COLO829 (cell line): Measurements from ENCODE around the gene CFAP99.
"Not testable (repeated sequence)": the region's sequence is repeated elsewhere in the genome, so short reads cannot be mapped to it uniquely, and the experiment has no call there.

ENCODE experiments used
- DNase-seq: peaks from one replicate; pipeline ENCODE4 v3.0.0; 2012; ENCODE audit warnings: low spot score

The CFAP99 gene

DNA sequence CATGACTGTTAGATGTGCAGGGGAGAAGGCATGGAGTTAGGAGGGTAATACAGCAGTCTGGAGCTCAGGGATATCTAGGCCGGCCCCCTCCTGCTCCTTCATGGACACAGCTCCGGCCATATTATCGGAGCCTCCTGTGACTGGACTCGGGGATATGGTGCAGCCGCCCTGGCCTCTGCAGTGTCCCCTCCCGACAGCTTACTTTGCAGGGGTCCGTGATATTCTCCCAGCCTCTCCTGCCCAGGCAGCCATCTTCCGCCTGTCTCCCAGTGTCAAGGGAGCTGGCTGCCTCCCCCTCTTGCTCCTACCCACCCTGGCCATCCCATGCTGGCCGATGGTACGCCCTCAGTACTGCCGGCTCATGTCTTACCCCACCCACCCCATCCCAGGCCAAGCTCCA, 30.3 kb downstream of the CFAP99 start:
- DNase-seq, result no peak

DNA sequence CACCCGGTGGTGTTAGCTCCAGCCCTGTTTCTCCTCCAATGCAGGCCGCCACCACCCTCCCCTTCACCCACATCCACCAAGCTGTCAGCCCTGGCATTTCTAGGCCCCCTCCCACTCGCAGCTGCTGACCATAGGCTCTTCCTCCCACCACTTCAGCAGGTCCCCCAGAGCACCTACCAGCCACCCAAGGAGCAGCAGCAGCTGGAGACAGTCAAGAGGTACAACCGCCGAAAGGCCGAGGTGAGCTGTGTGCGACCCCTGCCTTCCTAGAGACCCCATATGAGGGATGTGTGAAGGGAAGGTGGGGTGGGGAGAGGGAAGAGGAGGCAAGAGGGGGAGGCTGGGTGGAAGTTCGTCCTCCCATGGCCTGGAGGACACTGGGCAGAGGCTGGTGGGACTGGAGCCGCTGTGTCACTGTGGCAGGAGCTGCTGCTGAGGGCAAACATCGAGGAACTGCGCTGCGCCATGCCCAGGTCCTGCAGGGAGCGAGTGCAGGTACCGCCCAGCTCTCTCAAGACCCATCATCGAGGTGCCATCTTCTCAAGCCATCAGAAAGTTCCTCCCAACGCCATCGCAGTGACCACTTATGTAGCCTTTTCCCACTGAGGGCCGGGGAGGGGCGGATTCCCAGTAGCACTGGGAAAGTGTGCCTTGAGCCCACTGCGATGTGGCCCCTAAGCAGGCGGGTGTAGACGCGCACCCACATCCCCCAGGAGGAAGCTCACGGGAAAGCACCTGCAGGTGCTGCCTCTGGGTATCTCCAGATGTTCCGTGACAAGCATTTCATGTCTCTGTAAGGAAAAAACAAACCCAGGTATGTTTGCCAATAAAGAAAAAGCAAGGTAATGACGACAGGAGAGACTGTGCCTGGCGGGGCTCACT, 31.0 kb downstream of the CFAP99 start:
- no peak for DNase-seq

DNA sequence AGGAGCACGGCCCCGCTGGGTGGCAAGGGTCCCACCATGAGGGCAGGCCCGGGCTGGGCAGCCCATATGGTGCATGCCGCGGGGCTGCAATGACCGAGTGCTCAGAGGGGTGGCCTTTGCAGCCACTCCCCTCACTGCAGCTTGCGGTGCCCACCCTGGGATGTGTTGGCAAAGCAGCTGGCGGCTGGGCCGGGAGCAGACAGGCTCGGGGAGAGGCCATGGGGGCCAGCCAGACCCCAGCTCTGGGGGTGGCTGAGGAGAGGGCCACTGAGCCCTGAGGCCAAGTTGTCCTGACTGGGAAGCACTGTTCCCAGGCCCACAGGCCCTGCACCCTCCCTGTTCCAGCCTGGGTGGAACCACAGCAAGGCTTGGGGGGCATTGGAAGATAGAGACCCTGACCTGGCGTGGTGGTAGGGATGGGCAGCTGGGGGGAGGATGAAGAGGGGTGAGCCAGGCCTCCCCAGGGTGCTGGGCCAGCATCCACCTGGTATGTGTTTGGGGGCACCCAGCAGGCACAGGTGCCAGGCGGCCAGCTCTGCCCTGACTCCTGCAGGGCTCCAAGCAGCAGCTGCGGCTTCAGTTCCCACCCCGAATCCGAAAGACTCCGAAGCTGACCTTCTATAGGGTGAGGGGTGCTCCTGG, 31.8 kb downstream of the CFAP99 start:
- no peak for DNase-seq

DNA sequence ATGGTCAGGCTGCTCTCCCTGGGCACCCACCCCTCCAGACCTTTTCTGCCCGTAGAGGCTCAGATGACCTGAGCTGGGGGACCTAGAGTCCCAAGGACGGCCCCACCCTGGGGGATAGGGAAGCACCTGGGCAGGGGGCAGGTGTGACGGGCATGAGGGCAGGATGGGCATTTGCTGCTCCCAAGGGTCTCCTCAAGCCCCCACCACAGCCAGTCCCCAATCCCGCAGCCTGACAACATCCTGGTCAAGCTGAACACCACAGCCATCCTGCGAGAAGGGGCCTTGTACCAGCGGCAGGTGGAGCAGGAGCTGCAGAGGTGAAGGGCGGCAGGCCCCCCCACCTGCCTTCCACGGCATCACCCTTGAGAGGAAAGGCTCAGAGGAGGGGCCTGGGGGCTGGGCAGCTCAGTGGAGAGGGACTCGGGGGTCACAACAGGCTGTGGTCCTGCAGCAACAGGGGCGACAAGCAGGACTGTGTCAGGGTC, 32.3 kb downstream of the CFAP99 start:
- DNase-seq, result no peak

DNA sequence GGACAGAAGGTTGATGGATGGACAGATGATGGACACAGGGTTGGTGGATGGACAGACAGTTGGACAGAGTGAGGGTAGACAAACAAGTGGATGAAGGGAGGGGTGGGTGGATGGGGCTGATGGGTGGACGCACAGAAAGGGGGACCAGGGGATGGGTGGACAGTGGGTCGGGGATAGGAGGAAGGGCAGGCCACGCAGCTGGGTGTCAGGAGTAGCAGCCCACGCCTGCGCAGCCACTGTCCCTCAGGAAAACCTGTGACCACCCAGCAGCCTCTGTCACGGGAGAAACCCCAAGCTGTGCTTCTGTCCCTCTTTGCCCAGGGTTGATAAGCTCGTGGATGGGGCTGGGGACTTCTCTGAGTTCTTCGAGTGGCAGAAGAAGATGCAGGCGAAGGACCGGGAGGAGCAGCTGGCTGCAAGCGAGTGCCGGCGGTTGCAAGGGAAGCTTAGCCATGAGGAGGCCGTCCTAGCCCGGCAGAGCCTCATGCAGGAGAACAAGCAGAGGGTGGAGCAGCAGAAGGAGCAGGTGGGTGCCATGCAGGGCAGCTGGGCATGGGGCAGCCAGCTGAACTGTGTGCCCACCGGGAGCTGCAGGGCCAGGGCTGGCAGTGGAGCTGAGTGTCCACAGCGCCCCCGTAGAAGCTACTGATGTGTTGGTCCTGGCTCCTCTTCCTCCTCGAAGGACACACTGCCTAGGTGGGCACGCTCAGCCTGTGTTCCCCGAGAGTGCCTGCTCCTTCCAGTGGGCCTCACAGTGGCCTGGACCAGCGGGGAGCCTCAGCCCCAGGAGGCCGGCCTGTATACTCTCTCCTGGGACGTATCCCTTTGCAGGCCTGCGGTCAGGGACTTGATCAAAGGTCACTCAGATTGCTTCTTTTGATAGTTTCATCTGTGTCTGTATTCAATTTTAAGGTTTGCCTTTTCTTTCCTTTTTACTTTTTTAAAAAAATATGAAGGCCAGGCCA, 33.3 kb downstream of the CFAP99 start:
- no peak for DNase-seq

DNA sequence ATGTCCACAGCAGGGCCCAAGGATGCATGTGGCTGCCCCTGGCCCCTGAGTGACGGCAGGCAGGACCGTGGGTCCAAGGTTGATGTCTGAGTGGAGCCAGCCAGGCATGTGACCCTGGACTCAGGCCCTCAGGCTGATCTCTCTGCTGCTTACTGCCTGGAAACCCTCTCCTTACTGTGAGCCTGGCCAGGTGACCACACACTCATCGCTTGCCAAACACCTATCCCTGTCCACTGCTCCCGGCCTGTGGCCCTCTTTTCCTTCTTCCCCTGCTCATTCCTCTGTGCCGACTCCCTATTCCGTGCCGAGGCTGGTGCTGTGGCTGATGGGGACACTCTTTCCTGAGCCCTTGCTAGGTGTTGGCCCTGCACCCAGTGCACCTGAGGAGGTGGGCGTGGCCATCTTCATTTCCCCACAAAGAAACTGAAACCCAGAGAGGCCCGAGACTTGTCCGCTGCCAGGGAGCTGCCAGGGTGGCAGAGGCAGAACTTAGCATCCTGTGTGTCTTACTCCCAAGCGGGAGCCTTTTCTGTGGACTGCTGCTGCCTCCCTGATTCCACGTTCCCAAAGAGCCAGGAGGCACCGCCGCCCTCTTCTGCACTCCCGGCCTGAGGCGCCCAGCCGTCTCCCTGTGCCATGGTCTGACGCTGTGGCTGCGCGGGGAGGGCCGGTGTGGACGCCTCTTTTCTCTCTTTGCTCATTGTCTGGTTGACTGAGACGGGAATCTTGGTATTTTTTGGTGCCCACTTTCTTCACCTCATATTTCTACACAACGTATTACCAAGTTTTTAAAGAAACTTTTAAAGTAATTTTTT, 38.9 kb downstream of the CFAP99 start:
- DNase-seq, result no peak

DNA sequence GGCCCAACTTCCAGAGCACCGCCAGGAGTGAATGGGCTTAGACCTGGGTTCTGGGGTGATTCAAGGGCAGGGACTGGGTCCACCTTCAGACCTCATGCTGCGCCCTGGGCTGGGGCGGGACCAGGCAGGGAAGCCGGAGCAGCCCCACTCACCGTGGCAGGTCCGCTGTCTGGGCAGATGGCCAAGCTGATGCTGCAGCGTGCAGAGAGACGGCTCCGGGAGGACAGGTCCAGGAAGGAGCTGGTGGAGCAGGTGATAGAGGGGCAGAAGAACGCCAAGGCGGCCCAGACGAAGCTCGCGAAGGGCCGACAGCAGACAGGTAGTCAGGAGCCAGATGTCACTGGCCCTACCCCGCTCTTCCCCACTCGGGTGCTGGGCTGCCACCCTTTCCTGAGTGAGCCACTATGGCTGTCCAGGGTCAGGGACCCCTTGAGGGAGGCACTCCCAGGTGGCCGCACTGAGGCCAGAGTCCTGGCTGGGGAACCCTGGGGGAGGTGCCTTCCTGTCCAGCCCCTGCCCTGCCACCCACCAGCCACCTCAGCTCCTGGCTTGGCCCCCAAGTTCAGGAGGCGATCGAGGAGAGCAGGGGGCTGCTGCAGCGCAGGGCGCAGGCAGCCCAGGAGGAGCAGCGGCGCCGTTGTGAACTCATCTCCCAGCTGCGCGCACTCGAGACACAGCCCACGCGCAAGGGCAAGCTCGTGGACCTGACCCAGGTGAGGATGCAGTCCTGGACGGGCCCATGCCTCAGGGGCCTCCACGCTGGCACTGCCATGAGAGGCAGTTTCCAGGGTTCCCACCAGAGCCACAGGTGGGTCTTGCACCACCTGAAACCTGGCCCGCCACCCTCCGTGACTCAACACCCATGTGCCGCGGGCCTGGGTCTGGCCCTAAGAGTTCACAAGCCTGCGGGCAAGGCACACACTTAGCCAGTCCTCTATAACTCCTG, 40.1 kb downstream of the CFAP99 start:
- DNase-seq, result no peak

DNA sequence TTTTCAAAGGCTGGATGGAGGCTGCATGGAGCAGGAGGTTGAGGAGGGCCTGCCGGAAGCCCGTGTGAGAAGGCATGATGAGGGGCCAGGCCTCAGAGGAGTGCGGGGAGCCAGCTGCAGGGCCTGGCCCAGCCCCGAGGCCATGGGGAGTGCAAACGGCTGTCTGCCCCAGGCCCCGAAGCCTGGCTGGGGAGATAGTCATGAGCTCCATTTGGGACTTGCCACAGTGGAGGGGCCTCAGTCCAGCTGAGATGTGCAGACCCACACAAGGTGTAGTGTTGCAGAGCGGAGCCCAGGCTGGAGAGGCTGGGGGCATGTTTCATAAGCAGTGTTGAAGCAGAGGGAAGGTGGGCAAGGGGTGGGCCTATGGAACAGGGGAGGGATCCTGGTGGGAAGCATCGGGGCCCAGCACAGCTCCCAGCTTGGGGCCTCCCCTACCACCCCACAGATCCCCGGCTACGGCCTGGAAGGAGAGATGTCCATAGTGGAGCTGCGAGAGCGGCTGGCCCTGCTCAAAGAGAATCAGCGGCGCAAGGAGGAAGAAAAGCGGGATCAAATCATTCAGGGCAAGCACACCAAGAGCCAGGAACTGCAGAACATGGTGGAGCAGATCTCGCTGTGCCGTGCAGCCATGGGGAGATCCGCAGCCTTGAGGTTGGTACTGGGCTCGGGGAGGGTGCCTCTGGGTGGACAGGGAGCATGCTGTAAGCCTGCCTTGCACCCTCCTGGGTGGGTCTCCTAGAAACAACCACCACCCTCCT, 41.0 kb downstream of the CFAP99 start:
- DNase-seq, result no peak

DNA sequence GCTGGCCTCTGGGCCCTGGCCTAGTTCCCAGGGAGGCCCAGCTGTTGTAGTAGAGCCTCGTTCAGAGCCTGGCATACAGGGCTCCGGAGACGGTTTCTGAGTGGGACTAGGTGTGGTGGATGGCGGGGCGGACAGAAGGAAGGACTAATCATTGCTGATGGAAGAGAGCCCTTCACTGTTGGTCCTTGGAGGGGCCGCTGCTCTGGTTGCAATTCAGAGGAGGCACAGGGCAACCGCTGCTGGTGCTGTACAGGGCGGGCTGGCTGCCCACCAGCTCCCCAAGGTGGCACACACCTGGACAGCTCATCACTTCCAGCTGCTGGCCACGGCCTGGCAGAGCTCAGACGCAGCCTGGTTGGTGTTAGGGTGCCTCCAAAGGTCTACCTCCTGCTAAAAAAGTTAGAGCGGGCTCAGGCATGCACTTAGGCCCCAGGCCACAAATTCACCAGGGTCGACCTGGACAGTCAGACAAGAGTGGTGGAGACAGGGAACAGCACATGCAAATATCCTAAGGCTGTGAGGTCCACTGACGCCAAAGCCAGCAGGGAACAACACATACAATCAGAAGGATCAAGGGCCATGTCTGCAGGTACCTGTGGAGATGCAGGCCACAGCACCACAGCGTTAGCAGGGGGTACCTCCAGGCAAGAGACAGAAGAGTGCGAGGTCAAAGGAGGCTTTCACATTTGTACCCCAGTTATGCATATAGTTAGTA, 42.6 kb downstream of the CFAP99 start:
- DNase-seq, result no peak

DNA sequence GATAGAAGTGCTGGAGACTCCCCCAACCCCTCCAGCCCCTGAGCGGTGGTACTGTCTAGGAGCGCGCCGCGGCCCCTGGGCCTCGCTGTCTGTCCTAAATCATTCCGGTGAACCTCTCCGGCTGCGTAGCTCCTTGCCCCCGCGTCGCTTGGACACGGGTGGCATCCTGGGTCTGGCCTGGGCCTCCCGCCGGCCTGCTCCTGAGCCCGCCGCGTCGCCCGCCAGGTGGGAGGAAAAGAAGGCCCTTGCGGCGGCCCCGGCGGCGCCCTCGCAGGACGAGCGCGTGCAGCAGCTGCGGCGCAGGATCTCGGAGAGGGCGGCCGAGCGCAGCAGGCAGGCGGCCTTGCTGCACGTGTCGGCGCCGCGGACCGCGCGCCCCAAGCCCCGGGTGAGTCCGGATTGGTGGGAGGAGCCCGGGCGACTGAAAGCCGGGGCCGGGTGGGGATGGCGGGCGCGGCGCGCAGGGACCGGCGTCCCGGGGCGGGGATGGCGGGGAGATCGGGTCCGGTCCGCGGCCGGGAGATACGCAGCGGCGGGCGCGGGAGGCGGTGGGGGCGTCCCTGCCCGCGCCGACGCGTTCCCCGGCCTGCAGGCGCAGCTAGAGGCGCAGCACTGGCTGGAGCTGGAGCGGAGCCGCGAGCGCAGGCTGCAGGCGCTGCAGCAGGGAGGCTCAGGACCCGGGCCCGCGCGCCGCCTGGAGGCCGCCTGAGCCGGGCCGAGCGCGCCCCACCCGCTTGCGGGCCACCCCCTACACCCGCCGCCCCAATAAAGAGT, 43.6 kb downstream of the CFAP99 start:
- DNase-seq, result no peak

DNA sequence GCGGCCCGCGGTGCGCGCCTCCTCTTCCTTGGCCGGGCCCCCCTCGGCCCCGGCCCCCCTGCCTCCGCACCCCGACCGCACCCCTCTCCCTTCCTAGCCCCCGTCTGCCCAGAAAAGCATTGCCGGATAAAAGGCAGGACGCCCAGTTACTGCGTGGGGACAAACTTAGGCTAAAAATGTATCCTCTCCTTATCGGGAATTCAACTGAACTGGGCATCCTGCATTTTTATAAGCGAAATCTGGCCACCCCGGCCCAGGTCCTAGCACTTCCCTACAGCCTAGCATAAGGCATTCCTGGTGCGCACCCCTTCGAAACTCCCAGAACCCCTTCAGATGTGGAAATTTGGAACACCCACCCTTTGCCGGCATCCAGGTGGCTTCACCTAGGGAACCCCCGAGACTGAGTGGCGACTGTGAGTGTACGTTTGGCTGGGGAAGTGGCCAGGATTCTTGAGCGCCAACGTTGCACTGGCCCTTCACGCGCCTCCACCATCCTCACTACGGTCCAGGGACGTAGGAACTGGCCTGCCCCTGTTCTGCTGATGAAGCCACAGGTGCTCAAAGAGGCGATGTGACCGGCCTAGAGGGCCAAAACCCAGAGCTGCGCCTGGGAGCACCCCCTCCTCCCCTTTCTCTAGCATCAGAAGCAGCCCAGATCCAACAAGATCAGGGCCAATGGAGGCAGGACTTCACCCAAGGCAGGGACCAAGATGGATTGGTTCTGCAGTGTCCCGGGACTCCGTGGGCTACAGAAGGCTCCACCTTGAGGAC, 44.4 kb downstream of the CFAP99 start:
- no peak for DNase-seq

DNA sequence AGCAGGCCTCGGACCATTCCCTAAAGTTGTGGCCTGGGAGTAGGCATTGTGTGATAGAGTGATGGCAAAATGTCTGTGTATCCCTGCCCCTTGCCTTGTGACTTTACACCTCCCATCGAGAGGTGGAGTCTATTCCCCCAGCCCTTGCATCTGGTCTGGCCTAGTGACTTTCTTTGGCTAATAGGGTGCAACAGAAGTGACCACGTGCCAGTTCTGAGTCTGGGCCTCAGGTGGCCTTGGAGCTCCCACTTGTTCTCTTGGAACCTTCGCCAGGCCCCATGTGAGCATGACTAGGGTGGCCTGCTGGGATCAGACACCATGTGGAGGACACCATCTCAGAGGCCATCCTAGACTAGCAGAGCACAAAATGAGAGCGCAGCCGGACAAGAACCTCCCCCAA, 46.3 kb downstream of the CFAP99 start:
- no peak for DNase-seq

DNA sequence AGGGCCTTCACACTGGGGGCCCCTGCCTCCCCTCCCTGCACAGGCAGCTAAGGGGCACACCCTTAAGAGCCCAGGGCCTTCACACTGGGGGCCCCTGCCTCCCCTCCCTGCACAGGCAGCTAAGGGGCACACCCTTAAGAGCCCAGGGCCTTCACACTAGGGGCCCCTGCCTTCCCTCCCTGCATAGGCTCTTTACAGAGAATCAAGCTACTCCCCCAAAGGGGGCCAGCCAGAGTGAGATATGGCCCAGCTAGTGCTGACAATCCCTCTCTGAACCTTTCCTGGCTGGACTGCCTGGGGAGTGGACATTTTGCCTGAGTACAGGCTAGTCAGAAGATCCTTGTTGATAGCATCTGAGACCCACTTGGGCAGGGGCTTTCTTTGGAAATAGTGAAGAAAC, 46.8 kb downstream of the CFAP99 start:
- not testable (repeated sequence) for DNase-seq

DNA sequence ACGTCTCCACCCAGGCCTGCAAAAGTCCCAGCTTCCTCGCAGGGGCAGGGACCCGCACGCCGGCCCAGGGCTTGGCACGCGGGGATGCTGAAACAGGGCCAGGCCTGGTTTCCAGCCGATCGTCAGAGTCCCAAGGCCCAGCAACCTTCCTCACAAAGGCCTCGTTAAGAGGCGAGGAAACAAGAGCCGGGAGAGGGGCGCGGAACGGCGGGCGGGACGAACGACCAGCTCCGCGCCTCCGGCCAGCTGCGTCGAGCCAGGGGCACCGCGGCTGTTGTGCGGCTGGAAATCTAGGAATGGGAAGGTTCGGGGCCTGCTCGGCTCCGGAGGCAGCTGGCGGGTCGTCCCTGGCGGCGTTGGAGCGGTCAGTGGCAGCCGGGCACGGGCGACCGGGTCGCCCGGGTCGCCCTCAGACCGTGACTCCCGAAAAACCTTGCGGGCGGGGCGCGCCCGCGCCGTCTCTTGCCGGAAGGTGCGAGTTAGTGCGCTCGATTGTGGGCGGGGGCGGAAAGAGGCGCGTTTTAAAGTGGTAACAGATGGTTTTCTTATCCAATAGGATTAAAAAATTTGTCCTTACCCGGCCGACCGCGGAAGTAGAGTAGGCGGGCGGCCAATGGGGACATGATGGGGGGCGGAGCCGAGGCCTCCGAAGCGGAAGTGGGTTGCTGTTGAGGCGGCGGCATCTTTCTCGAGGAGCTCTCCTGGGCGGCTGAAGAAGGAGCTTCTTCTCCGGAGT, 49.9 kb downstream of the CFAP99 start, which contains the start of gene RNF4:
RNF4 (plus strand) TSS at position 651 of the 736 bp plus-strand sequence. CDS start 21,388 bp downstream, outside the sequence.
- DNase-seq, result peak; percentile 89

DNA sequence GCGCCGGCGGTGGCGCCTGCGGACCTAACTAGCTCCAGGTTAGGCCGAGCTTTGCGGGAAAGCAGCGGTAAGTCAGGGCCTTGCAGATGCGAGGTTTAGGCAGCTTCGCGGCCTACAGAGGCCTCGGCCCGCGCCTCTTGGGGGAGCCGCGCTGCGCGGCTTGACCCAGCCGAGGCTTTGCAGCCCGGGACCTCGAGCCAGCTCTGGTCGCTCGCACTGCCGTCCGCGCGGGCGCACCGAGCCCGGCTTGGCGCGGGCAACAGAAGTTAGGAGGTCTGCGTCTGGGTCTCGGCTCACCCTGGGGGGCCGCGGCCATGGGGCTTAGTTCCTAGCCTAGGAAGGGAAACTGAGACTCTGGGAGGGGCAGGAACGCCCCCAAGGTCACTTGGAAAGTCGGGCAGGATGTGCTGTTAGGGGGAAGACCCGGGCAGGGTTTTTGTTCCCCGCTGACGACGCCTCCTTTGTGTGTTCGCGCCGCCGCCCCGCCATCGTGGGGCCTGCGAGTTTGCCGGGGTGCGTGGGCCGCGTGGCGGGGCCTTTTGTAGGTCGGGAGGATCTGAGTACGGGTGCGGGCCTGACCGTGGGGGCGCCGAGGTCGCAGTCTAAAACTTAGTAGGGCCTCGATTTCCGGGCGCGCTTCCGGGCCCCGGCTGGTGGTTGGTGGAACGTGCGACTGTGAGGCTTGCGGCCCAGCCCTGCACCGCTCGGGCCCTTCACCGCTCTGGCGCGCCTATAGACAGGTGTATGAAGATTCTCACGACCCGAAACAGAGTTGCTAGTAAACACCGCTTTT, 50.6 kb downstream of the CFAP99 start:
- DNase-seq, result no peak

DNA sequence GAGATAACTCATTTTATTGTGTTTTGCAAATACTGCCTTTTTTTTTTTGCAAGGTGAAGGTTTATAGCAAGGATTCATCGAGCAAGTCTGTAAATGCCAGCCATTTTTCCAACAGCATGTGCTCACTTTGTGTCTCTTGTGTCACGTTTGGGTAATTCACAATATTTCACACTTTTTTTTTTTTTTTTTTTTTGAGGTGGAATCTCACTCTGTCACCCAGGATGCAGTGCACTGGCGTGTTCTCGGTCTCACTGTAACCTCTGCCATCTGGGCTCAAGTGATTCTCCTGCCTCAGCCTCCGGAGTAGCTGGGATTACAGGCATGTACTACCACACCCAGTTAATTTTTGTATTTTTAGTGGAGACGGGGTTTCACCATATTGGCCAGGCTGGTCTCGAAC, 52.0 kb downstream of the CFAP99 start:
- no peak for DNase-seq
